Myocyte (in vitro differentiated cells): ENCODE data around the gene EEF1B2. TPM values are rescaled to one million over a fixed set of nuclear protein-coding genes. Genes with fewer than 3 reads are reported as not detected.
"Not testable (repeated sequence)": the region's sequence is repeated elsewhere in the genome, so short reads cannot be mapped to it uniquely, and the experiment has no call there.

Experiments
- DNase-seq: peaks from one replicate; pipeline ENCODE4 v3.0.0-alpha.2; 2012; ENCODE audit warnings: low read depth
- total RNA-seq: library from RNA; depleted of rRNA; stranded (reverse); fragments of >200 nt; gene quantifications from 2 replicates; pipeline ENCODE4 v1.2.3, GENCODE V29; 2014

EEF1B2 gene
- total RNA-seq, 1 donor from 2014 or later, result 319 TPM

- peak; percentile 70 for DNase-seq
Measured at GRCh38 chr2:206164261-206164862, 4.7 kb downstream of the EEF1B2 start.

GRCh38 chr2:206168230-206168629, 8.5 kb downstream of the EEF1B2 start:
- not testable (repeated sequence) for DNase-seq

GRCh38 chr2:206171624-206172397, 12.1 kb downstream of the EEF1B2 start:
- DNase-seq, result not testable (repeated sequence)

- DNase-seq, result no peak
Measured at GRCh38 chr2:206173147-206173546, 13.5 kb downstream of the EEF1B2 start.

- peak; percentile 84 for DNase-seq
Measured at GRCh38 chr2:206176121-206176520, 16.4 kb downstream of the EEF1B2 start.

- no peak for DNase-seq
Measured at GRCh38 chr2:206176901-206177300, 17.2 kb downstream of the EEF1B2 start.

GRCh38 chr2:206181526-206181925, 21.8 kb downstream of the EEF1B2 start:
- DNase-seq, result not testable (repeated sequence)

- no peak for DNase-seq
Measured at GRCh38 chr2:206189691-206190090, 30.0 kb downstream of the EEF1B2 start.

- no peak for DNase-seq
Measured at GRCh38 chr2:206190111-206190510, 30.4 kb downstream of the EEF1B2 start.

- no peak for DNase-seq
Measured at GRCh38 chr2:206190689-206191088, 31.0 kb downstream of the EEF1B2 start.

GRCh38 chr2:206192157-206192556, 32.5 kb downstream of the EEF1B2 start:
- no peak for DNase-seq

- no peak for DNase-seq
Measured at GRCh38 chr2:206193671-206194357, 34.1 kb downstream of the EEF1B2 start.

- DNase-seq, result peak; percentile 32
Measured at GRCh38 chr2:206198677-206199076, 39.0 kb downstream of the EEF1B2 start.

GRCh38 chr2:206201075-206201848, 41.6 kb downstream of the EEF1B2 start:
- DNase-seq, result no peak

- DNase-seq, result no peak
Measured at GRCh38 chr2:206202446-206202845, 42.8 kb downstream of the EEF1B2 start.

GRCh38 chr2:206203331-206203730, 43.6 kb downstream of the EEF1B2 start:
- DNase-seq, result no peak

GRCh38 chr2:206204710-206205109, 45.0 kb downstream of the EEF1B2 start:
- DNase-seq, result no peak

- not testable (repeated sequence) for DNase-seq
Measured at GRCh38 chr2:206207316-206207715, 47.6 kb downstream of the EEF1B2 start.

GRCh38 chr2:206208900-206209299, 49.2 kb downstream of the EEF1B2 start:
- DNase-seq, result no peak

GRCh38 chr2:206211657-206212255, 52.1 kb downstream of the EEF1B2 start:
- peak; percentile 59 for DNase-seq
